Epithelial cell of esophagus (primary cell): ENCODE data around the gene HOXA3.

ENCODE experiments used
- DNase-seq: peaks from one replicate; pipeline ENCODE4 v3.0.0; 2010; ENCODE audit warnings: low read depth
- H3K4me3 ChIP-seq: 2 replicates; pipeline ENCODE4 v1.5.1; 2011; ENCODE audit warnings: mild to moderate bottlenecking, low read length, control low read depth
- CTCF ChIP-seq: IDR thresholded peaks from 2 replicates; pipeline ENCODE4 v1.5.1; 2011; ENCODE audit warnings: low read depth, mild to moderate bottlenecking, low read length, control low read depth, inconsistent platforms; ENCODE audit not compliant: insufficient read depth; ENCODE audit errors: missing control alignments

HOXA3 gene

GRCh38 chr7:27101957-27102580, 50.3 kb downstream of the HOXA3 start:
- DNase-seq = no peak
- H3K4me3 ChIP-seq = no peak overlapping the region
- TF ChIP-seq CTCF = no peak

- no peak for TF ChIP-seq CTCF
- H3K4me3 ChIP-seq = no peak overlapping the region
- no peak for DNase-seq
Measured at GRCh38 chr7:27101171-27101956, 51.0 kb downstream of the HOXA3 start.

GRCh38 chr7:27100694-27101170, 51.7 kb downstream of the HOXA3 start:
- DNase-seq = no peak
- TF ChIP-seq CTCF = no peak
- no peak overlapping the region for H3K4me3 ChIP-seq

GRCh38 chr7:27099453-27100370, 52.7 kb downstream of the HOXA3 start:
- TF ChIP-seq CTCF = no peak
- no peak overlapping the region for H3K4me3 ChIP-seq

GRCh38 chr7:27098578-27099451, 53.6 kb downstream of the HOXA3 start:
- DNase-seq = no peak
- TF ChIP-seq CTCF = no peak
- peak overlapping the region; percentile 81 for H3K4me3 ChIP-seq

More at GRCh38 chr7:27099453-27100370, 52.7 kb downstream of the HOXA3 start:
- no peak for DNase-seq
